Measurements from ENCODE around the gene KIAA0408.
"Not testable (repeated sequence)": the region's sequence is repeated elsewhere in the genome, so short reads cannot be mapped to it uniquely, and the experiment has no call there.

Gene KIAA0408

DNA sequence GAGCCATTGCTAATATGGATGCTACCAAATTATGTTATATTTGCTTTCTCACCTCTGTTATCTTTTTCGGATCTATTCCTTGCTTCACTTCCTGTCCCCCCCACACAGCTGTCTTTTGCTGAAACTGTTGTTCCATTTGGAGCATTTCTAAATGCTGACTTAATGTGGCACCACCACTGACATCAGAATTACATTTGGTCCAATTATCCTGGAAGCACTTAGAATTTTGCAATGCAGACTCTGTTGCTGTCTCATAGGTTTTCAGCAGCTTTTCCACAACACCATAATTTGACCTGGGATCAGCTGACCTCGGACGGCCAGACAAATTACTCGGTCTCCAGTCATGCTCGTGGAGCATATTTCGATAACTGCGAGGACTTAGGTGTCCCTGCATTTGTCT, 12.8 kb downstream of the KIAA0408 start:
- Histone ChIP-seq H3K4me3 (ENCODE audit: low read depth, low read length) (no peak overlapping the region), H3K27me3 (ENCODE audit: control insufficient read depth, insufficient read depth, low read length) (no peaks in the 10 kb centered on the region), H3K36me3 (ENCODE audit: control insufficient read depth, insufficient read depth, low read length) (peaks cover 34% of the 10 kb centered on the region), H3K27ac (ENCODE audit: low read depth, low read length) (no peak overlapping the region), H3K9ac (ENCODE audit: low read depth, low read length) (no peak overlapping the region), H3K4me1 (ENCODE audit: control insufficient read depth, insufficient read depth, low read length) (peaks cover 5% of the 10 kb centered on the region; the same call in 1 of the 2 replicates), H3K9me3 (ENCODE audit: control insufficient read depth, insufficient read depth, low read length) (no peaks in the 10 kb centered on the region)

DNA sequence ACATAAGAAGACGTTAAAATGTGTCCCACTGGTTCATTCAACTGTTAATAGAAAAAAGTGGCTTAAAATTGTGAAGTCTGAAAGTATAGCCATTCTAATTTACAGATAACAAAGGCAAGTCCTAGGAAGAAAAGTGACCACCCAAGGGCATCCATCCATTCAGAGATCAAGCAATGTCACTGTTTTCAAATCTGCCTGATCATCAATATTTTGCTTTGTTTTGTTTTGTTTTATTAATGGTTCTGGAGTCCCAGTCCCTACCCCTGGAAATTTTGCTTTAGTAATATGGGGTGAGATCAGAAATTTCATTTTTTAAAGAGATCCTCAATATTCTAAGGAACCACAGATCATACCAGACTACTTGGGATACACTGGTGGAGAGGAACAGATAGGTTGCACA, 17.3 kb downstream of the KIAA0408 start:
- H3K27ac ChIP-seq (ENCODE audit: low read depth, low read length): no peak overlapping the region
- H3K9ac ChIP-seq (ENCODE audit: low read depth, low read length): no peak overlapping the region
- no peaks in the 10 kb centered on the region for H3K4me1 ChIP-seq (ENCODE audit: control insufficient read depth, insufficient read depth, low read length)
- peaks cover 17% of the 10 kb centered on the region for H3K36me3 ChIP-seq (ENCODE audit: control insufficient read depth, insufficient read depth, low read length)
- H3K4me3 ChIP-seq (ENCODE audit: low read depth, low read length): no peak overlapping the region
- H3K9me3 ChIP-seq (ENCODE audit: control insufficient read depth, insufficient read depth, low read length): no peaks in the 10 kb centered on the region
- H3K27me3 ChIP-seq (ENCODE audit: control insufficient read depth, insufficient read depth, low read length): no peaks in the 10 kb centered on the region

DNA sequence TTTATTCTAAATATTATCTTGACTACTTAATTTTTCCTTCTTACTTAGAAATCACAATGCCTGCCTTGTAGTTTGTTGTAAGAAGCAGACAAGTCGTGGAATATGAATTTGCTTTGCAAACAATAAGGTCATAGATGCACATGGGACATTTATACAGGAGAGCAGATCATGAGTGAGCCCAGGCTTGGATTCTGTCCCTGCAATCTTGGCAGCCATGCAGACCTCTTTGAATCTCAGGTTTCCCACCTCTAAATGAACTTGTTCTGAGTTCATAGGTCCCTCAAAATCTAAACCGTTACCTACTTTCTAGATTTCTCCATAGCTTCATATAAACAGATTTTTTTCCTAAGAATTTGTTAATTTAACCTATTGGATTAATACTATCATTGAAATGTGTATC, 19.5 kb downstream of the KIAA0408 start:
- Histone ChIP-seq H3K9ac (ENCODE audit: low read depth, low read length) (no peak overlapping the region), H3K4me1 (ENCODE audit: control insufficient read depth, insufficient read depth, low read length) (no peaks in the 10 kb centered on the region), H3K27me3 (ENCODE audit: control insufficient read depth, insufficient read depth, low read length) (no peaks in the 10 kb centered on the region), H3K4me3 (ENCODE audit: low read depth, low read length) (no peak overlapping the region), H3K36me3 (ENCODE audit: control insufficient read depth, insufficient read depth, low read length) (peaks cover 5% of the 10 kb centered on the region), H3K27ac (ENCODE audit: low read depth, low read length) (no peak overlapping the region), H3K9me3 (ENCODE audit: control insufficient read depth, insufficient read depth, low read length) (no peaks in the 10 kb centered on the region)

DNA sequence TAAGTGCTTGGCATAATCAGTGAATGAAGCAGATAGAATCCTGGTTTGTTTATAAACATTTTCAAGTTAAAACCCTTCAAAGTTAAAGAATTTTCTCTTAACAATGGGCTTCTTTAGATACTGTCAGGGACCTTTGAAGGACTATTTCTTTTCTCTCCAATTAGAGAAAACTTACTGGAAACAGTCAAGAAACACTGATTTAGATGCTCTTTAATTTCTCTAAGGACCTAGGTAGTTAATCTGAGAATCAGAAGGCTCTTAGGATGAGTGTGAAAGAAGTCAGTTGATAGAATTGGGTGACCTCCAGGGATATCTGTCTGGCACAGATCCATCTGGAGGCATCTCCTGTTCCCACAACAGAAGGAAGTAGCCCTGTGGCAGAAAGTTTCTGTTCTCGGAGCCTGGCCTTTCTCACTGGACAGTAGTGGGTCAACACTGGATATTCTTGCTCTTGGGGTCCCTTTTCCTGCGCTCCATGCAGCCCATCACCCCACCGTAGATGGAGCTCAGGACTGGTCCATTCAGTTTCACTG, 22.5 kb downstream of the KIAA0408 start:
- no peaks in the 10 kb centered on the region for H3K27me3 ChIP-seq (ENCODE audit: control insufficient read depth, insufficient read depth, low read length)
- H3K4me1 ChIP-seq (ENCODE audit: control insufficient read depth, insufficient read depth, low read length): no peaks in the 10 kb centered on the region
- H3K4me3 ChIP-seq (ENCODE audit: low read depth, low read length): no peak overlapping the region
- no peak overlapping the region for H3K9ac ChIP-seq (ENCODE audit: low read depth, low read length)
- no peaks in the 10 kb centered on the region for H3K9me3 ChIP-seq (ENCODE audit: control insufficient read depth, insufficient read depth, low read length)
- no peak overlapping the region for H3K27ac ChIP-seq (ENCODE audit: low read depth, low read length)
- no peaks in the 10 kb centered on the region for H3K36me3 ChIP-seq (ENCODE audit: control insufficient read depth, insufficient read depth, low read length)

DNA sequence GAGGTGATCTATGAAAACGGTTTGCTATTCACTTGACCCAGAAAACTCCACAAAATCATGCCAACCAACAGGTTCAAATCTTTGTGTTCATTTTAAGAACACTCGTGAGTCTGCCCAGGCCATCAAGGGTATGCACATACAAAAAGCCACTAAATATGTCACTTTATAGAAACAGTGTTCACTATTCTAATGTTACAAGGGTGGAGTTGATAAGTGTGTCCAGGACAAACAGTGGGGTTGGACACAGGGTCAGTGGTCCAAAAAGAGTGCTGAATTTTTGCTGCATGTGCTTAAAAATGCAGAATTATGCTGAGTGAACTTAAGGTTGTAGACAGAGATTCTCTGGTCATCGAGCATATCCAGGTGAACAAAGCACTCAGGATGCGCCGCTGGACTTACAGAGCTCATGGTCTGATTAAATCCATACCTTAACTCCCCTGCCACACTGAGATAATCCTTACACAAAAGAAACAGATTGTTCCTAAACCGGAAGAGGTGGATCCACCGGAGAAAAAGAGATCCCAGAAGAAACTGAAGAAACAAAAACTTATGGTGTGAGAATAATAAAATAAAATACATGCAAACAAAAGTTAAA, 23.5 kb downstream of the KIAA0408 start:
- H3K9ac ChIP-seq (ENCODE audit: low read depth, low read length): no peak overlapping the region
- no peak overlapping the region for H3K27ac ChIP-seq (ENCODE audit: low read depth, low read length)
- no peaks in the 10 kb centered on the region for H3K36me3 ChIP-seq (ENCODE audit: control insufficient read depth, insufficient read depth, low read length)
- no peaks in the 10 kb centered on the region for H3K9me3 ChIP-seq (ENCODE audit: control insufficient read depth, insufficient read depth, low read length)
- no peaks in the 10 kb centered on the region for H3K27me3 ChIP-seq (ENCODE audit: control insufficient read depth, insufficient read depth, low read length)
- no peaks in the 10 kb centered on the region for H3K4me1 ChIP-seq (ENCODE audit: control insufficient read depth, insufficient read depth, low read length)
- H3K4me3 ChIP-seq (ENCODE audit: low read depth, low read length): no peak overlapping the region

DNA sequence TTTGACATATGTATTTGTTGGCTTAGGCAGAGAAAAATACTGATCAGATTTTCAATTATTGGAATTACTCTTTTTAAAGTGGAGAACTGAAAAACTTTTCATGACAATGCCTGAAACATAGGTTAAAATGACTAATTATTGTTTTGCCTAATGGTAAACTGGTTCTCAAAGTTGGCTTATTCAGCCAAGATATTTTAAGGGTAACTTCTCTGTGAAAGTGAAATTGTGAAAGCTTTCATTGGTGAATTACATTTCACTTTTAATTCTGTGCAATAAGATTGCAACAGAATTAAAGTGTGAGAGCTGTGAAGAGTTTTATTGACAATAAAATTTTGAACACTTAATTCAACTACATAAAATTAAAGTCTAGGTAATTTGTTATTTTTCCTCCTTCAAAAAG, 24.5 kb downstream of the KIAA0408 start:
- H3K27me3 ChIP-seq (ENCODE audit: control insufficient read depth, insufficient read depth, low read length): no peaks in the 10 kb centered on the region
- H3K4me1 ChIP-seq (ENCODE audit: control insufficient read depth, insufficient read depth, low read length): no peaks in the 10 kb centered on the region
- H3K9ac ChIP-seq (ENCODE audit: low read depth, low read length): no peak overlapping the region
- H3K4me3 ChIP-seq (ENCODE audit: low read depth, low read length): no peak overlapping the region
- H3K27ac ChIP-seq (ENCODE audit: low read depth, low read length): no peak overlapping the region
- H3K9me3 ChIP-seq (ENCODE audit: control insufficient read depth, insufficient read depth, low read length): no peaks in the 10 kb centered on the region
- no peaks in the 10 kb centered on the region for H3K36me3 ChIP-seq (ENCODE audit: control insufficient read depth, insufficient read depth, low read length)

DNA sequence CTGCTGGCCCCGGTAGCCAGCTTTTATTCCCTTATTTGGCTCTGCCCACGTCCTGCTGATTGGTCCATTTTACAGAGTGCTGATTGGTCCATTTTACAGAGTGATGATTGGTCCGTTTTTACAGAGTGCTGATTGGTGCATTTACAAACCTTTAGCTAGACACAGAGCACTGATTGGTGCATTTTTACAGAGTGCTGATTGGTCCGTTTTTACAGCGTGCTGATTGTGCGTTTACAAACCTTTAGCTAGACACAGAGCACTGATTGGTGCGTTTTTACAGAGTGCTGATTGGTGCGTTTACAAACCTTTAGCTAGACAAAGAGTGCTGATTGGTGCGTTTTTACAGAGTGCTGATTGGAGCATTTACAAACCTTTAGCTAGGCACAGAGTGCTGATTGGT, 30.6 kb downstream of the KIAA0408 start:
- not testable (repeated sequence) for H3K27ac ChIP-seq (ENCODE audit: low read depth, low read length); H3K36me3 ChIP-seq (ENCODE audit: control insufficient read depth, insufficient read depth, low read length); H3K9ac ChIP-seq (ENCODE audit: low read depth, low read length); H3K27me3 ChIP-seq (ENCODE audit: control insufficient read depth, insufficient read depth, low read length); H3K9me3 ChIP-seq (ENCODE audit: control insufficient read depth, insufficient read depth, low read length); H3K4me3 ChIP-seq (ENCODE audit: low read depth, low read length); H3K4me1 ChIP-seq (ENCODE audit: control insufficient read depth, insufficient read depth, low read length)

DNA sequence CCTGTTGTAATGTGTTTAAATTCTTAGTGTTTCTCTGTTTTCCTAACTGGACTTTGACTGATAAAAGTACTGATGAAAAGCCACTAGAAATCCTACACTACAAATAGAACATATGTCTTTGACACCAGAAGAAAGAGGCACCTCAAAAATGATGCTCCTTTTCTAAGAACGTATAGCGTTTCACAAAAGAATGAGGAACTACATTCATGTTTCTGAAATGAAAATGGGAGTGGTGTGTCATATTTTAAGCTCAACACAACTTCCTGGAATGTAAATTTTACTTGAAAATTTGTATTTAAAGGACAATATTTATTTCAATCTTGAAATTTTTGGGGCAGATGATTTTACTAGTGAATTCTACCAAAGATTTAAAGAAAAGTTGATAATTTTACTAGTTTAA, 35.3 kb downstream of the KIAA0408 start:
- no peaks in the 10 kb centered on the region for H3K27me3 ChIP-seq (ENCODE audit: control insufficient read depth, insufficient read depth, low read length)
- H3K9ac ChIP-seq (ENCODE audit: low read depth, low read length): no peak overlapping the region
- H3K4me3 ChIP-seq (ENCODE audit: low read depth, low read length): no peak overlapping the region
- H3K36me3 ChIP-seq (ENCODE audit: control insufficient read depth, insufficient read depth, low read length): no peaks in the 10 kb centered on the region
- no peak overlapping the region for H3K27ac ChIP-seq (ENCODE audit: low read depth, low read length)
- peaks cover 8% of the 10 kb centered on the region for H3K4me1 ChIP-seq (ENCODE audit: control insufficient read depth, insufficient read depth, low read length)
- H3K9me3 ChIP-seq (ENCODE audit: control insufficient read depth, insufficient read depth, low read length): peaks cover 3% of the 10 kb centered on the region

DNA sequence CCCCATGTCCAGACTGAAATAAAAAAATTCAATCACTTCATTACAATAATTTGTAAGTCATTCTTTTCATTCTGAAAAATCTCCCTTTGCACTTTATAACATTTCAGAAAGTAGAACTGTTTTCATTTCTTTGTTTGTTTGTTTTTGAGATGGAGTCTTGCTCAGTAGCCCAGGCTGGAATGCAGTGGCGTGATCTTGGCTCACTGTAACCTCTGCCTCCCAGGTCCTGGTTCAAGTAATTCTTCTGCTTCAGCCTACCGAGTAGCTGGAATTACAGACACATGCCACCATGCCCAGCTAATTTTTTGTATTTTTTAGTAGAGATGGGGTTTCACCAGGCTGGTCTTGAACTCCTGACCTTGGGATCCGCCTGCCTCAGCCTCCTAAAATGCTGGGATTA, 38.0 kb downstream of the KIAA0408 start:
- H3K27ac ChIP-seq (ENCODE audit: low read depth, low read length): peak overlapping the region; percentile 78
- H3K9me3 ChIP-seq (ENCODE audit: control insufficient read depth, insufficient read depth, low read length); H3K9ac ChIP-seq (ENCODE audit: low read depth, low read length); H3K4me3 ChIP-seq (ENCODE audit: low read depth, low read length); H3K27me3 ChIP-seq (ENCODE audit: control insufficient read depth, insufficient read depth, low read length); H3K4me1 ChIP-seq (ENCODE audit: control insufficient read depth, insufficient read depth, low read length); H3K36me3 ChIP-seq (ENCODE audit: control insufficient read depth, insufficient read depth, low read length): not testable (repeated sequence)

DNA sequence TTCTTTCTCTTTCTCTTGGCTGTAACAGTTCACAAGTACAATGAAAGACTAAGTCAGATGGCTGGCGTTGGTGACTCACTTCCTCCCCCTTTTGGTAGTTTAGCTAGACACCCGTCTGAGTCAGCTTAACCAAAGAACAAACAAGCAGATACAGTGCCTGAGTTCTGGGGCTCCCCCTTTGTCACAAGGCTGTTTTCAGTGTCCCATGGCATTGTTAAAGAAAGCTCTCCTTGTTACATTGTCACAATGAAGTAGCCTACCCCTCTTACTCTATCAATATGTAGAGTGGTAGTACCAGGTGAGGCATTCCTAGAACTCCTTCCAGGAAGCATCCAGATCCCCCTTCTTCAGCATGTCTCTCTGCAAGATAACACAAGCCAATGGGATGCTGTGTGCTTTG, 38.6 kb downstream of the KIAA0408 start:
- Histone ChIP-seq H3K4me1 (ENCODE audit: control insufficient read depth, insufficient read depth, low read length) (peaks cover 8% of the 10 kb centered on the region), H3K9ac (ENCODE audit: low read depth, low read length) (no peak overlapping the region), H3K9me3 (ENCODE audit: control insufficient read depth, insufficient read depth, low read length) (no peaks in the 10 kb centered on the region), H3K4me3 (ENCODE audit: low read depth, low read length) (no peak overlapping the region), H3K27me3 (ENCODE audit: control insufficient read depth, insufficient read depth, low read length) (no peaks in the 10 kb centered on the region), H3K36me3 (ENCODE audit: control insufficient read depth, insufficient read depth, low read length) (no peaks in the 10 kb centered on the region), H3K27ac (ENCODE audit: low read depth, low read length) (peak overlapping the region; percentile 78)

DNA sequence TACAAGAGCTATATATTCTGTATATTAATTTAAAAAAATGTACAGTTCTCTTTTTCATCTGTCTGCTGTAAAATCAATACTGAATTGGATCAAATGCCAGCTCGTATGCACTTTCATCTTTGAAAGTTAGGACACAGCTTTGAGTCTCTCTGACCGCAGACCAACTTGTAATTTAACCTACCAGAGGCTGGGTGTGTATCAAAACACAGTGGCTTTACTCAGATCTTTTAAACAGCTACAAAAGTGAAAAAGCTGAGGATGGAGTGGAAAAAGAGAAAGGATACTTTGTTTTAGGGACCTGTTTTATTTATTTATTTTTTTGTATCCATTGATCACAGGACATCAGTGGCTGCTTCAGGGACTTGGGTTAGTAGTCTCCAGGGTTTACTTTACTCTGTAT, 44.1 kb downstream of the KIAA0408 start:
- Histone ChIP-seq H3K4me3 (ENCODE audit: low read depth, low read length) (no peak overlapping the region), H3K4me1 (ENCODE audit: control insufficient read depth, insufficient read depth, low read length) (peaks cover 4% of the 10 kb centered on the region; the same call in 1 of the 2 replicates), H3K27ac (ENCODE audit: low read depth, low read length) (no peak overlapping the region), H3K9ac (ENCODE audit: low read depth, low read length) (no peak overlapping the region), H3K36me3 (ENCODE audit: control insufficient read depth, insufficient read depth, low read length) (no peaks in the 10 kb centered on the region), H3K9me3 (ENCODE audit: control insufficient read depth, insufficient read depth, low read length) (no peaks in the 10 kb centered on the region), H3K27me3 (ENCODE audit: control insufficient read depth, insufficient read depth, low read length) (no peaks in the 10 kb centered on the region)

DNA sequence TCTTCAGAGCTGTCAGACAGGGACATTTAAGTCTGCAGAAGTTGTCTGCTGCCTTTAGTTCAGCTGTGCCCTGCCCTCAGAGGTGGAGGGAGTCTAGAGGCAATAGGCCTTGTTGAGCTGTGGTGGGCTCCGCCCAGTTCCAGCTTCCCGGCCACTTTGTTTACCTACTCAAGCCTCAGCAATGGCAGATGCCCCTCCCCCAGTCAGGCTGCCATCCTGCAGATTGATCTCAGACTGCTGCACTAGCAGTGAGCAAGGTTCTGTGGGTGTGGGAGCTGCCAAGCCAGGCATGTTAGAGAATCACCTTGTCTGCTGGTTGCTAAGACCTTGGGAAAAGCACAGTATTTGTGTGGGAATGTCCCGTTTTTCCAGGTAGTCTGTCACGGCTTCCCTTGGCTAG, 46.1 kb downstream of the KIAA0408 start:
- not testable (repeated sequence) for H3K27ac ChIP-seq (ENCODE audit: low read depth, low read length); H3K27me3 ChIP-seq (ENCODE audit: control insufficient read depth, insufficient read depth, low read length); H3K9me3 ChIP-seq (ENCODE audit: control insufficient read depth, insufficient read depth, low read length); H3K4me3 ChIP-seq (ENCODE audit: low read depth, low read length); H3K36me3 ChIP-seq (ENCODE audit: control insufficient read depth, insufficient read depth, low read length); H3K4me1 ChIP-seq (ENCODE audit: control insufficient read depth, insufficient read depth, low read length); H3K9ac ChIP-seq (ENCODE audit: low read depth, low read length)

All from HUES48 (cell line).